ENCODE results near the gene IL17RE.

IL17RE gene

GRCh38 chr3:9903238-9903624 is 583 bp downstream of the IL17RE start (continued):
- TF ChIP-seq, protein P1, sequence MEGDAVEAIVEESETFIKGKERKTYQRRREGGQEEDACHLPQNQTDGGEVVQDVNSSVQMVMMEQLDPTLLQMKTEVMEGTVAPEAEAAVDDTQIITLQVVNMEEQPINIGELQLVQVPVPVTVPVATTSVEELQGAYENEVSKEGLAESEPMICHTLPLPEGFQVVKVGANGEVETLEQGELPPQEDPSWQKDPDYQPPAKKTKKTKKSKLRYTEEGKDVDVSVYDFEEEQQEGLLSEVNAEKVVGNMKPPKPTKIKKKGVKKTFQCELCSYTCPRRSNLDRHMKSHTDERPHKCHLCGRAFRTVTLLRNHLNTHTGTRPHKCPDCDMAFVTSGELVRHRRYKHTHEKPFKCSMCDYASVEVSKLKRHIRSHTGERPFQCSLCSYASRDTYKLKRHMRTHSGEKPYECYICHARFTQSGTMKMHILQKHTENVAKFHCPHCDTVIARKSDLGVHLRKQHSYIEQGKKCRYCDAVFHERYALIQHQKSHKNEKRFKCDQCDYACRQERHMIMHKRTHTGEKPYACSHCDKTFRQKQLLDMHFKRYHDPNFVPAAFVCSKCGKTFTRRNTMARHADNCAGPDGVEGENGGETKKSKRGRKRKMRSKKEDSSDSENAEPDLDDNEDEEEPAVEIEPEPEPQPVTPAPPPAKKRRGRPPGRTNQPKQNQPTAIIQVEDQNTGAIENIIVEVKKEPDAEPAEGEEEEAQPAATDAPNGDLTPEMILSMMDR (tag by site-specific recombination; IDR thresholded peaks at IDR 0.05) = no peak
- TF ChIP-seq ZNF214 (tag by site-specific recombination; IDR thresholded peaks at IDR 0.05; ENCODE audit: borderline replicate concordance) = no peak
- TF ChIP-seq TRIM28 (IDR thresholded peaks at IDR 0.05; ENCODE audit: borderline replicate concordance, low read length) = no peak
- TF ChIP-seq ZNF555 (tag by site-specific recombination; conservative IDR thresholded peaks at IDR 0.05) = no peak
- TF ChIP-seq MYNN (tag by site-specific recombination; IDR thresholded peaks at IDR 0.05; ENCODE audit: borderline replicate concordance) = no peak
- TF ChIP-seq SP3 (tag by site-specific recombination; IDR thresholded peaks at IDR 0.05) = peak; percentile 27; the same call in 1 of the 2 replicates
- TF ChIP-seq ZFP69B (tag by site-specific recombination; IDR thresholded peaks at IDR 0.05) = no peak

- Histone ChIP-seq H3K36me3 (ENCODE audit: control insufficient read depth in 2 of 2, insufficient read depth in 1 of 2, low read length in 2 of 2) (no peaks in the 10 kb centered on the region), H3K27ac (ENCODE audit: extremely low read depth, low read depth, low read length) (no peak overlapping the region), H3K4me3 (ENCODE audit: low read depth, low read length) (no peak overlapping the region), H3K9me3 (ENCODE audit: control insufficient read depth, insufficient read depth, low read depth, low read length) (no peaks in the 10 kb centered on the region), H3K4me1 (ENCODE audit: control insufficient read depth, insufficient read depth, low read length) (no peaks in the 10 kb centered on the region)
- ChIA-PET CTCF (interaction anchor here (0.6 to 1.5 kb wide), 4 partner anchors 9 to 686 kb away, joined by 3 to 5 read pairs (median 3); no protein-coding TSS in a partner anchor), POLR2A (interaction anchor here (0.6 kb wide), 2 partner anchors 21 to 271 kb away, joined by 3 read pairs; no protein-coding TSS in a partner anchor)
- TF ChIP-seq ZNF549 (tag by site-specific recombination; IDR thresholded peaks at IDR 0.05) = no peak
- no peak for TF ChIP-seq ZFP3 (tag by site-specific recombination; IDR thresholded peaks at IDR 0.05; ENCODE audit: low read depth)
- TF ChIP-seq ZBTB8A (tag by site-specific recombination; IDR thresholded peaks at IDR 0.05) = no peak
- TF ChIP-seq ZNF366 (tag by site-specific recombination; conservative IDR thresholded peaks at IDR 0.05) = no peak
- TF ChIP-seq ZNF791 (tag by site-specific recombination; IDR thresholded peaks at IDR 0.05) = no peak
- no peak for TF ChIP-seq ZBTB21 (tag by site-specific recombination; IDR thresholded peaks at IDR 0.05)
- no peak for TF ChIP-seq BCL6B (tag by site-specific recombination; IDR thresholded peaks at IDR 0.05)
- TF ChIP-seq HOXA7 (CRISPR knock-in tag; IDR thresholded peaks at IDR 0.05; ENCODE audit: borderline replicate concordance) = no peak
- TF ChIP-seq ZNF112 (tag by site-specific recombination; IDR thresholded peaks at IDR 0.05) = no peak
- no peak for TF ChIP-seq ZNF157 (tag by site-specific recombination; IDR thresholded peaks at IDR 0.05)
- no peak for TF ChIP-seq ZNF830 (tag by site-specific recombination; IDR thresholded peaks at IDR 0.05; ENCODE audit: low read depth)
- TF ChIP-seq ZNF223 (tag by site-specific recombination; IDR thresholded peaks at IDR 0.05) = no peak
- TF ChIP-seq ZNF341 (tag by site-specific recombination; IDR thresholded peaks at IDR 0.05; ENCODE audit: low read depth) = no peak
- TF ChIP-seq, protein P2, sequence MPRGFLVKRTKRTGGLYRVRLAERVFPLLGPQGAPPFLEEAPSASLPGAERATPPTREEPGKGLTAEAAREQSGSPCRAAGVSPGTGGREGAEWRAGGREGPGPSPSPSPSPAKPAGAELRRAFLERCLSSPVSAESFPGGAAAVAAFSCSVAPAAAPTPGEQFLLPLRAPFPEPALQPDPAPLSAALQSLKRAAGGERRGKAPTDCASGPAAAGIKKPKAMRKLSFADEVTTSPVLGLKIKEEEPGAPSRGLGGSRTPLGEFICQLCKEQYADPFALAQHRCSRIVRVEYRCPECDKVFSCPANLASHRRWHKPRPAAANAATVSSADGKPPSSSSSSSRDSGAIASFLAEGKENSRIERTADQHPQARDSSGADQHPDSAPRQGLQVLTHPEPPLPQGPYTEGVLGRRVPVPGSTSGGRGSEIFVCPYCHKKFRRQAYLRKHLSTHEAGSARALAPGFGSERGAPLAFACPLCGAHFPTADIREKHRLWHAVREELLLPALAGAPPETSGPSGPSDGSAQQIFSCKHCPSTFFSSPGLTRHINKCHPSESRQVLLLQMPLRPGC (tag by site-specific recombination; IDR thresholded peaks at IDR 0.05) = no peak
- TF ChIP-seq ZNF530 (tag by site-specific recombination; IDR thresholded peaks at IDR 0.05; ENCODE audit: low read depth) = no peak
- TF ChIP-seq, protein P3, sequence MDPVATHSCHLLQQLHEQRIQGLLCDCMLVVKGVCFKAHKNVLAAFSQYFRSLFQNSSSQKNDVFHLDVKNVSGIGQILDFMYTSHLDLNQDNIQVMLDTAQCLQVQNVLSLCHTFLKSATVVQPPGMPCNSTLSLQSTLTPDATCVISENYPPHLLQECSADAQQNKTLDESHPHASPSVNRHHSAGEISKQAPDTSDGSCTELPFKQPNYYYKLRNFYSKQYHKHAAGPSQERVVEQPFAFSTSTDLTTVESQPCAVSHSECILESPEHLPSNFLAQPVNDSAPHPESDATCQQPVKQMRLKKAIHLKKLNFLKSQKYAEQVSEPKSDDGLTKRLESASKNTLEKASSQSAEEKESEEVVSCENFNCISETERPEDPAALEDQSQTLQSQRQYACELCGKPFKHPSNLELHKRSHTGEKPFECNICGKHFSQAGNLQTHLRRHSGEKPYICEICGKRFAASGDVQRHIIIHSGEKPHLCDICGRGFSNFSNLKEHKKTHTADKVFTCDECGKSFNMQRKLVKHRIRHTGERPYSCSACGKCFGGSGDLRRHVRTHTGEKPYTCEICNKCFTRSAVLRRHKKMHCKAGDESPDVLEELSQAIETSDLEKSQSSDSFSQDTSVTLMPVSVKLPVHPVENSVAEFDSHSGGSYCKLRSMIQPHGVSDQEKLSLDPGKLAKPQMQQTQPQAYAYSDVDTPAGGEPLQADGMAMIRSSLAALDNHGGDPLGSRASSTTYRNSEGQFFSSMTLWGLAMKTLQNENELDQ (tag by site-specific recombination; IDR thresholded peaks at IDR 0.05; ENCODE audit: low read depth) = no peak
- TF ChIP-seq ZNF114 (tag by site-specific recombination; IDR thresholded peaks at IDR 0.05) = no peak
These were observed 1.3 kb downstream of the IL17RE start for GRCh38 chr3:9903904-9904303.
